ENCODE measurements around the gene C1QL1.

The C1QL1 gene

DNA sequence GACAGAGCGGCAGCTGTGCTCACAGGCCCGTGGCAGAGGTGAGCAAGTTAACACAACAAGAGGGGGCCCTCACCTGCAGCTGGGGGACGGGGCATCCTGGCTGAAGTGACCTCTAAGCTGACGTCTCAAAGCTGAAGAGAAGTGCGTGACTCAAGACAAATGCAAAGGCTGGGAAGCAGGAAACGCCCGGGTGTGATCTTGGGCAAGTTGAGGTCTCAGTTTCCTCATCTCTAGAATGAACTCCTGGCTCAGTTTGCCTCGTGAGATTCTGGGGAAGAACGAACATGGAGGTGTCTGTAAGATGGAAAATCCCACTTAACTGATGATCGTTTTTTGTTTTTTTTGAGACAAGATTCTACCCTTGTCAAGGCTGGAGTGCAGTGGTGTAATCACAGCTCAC, 40.1 kb upstream of the C1QL1 start:
- TF ChIP-seq CTCF (IDR thresholded peaks at IDR 0.05; ENCODE audit: control insufficient read depth, insufficient read depth, low read depth, low read length, missing control alignments): no peak
- H3K4me3 ChIP-seq (ENCODE audit: control insufficient read depth, low read depth, low read length): no peak overlapping the region
- DNase-seq (ENCODE audit: low read depth): no peak

DNA sequence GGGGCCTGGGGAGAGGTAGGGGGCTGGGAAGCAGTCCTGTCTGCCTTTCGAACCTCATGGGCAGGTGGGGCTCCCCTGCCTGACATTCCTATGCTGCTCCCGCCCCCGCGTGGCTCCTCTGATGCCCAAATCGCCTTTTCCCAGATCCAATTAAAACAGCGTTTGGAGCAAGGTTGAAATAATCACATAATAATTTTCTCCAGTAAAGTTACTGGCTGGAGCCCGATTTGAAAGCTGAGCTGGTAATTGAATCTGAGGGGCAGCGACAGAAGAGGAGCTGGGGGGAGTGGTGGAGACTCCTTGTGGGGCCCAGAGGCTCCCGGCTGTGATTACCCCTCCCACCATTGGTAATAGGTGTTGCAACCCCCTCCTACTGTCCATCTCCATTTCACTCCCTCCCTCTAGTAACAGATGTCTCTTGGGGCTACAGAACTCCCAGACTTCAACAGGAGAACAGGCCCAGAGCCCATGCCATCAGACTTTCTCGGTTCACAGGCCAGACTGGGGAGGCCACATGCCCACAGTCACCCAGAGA, 38.9 kb upstream of the C1QL1 start:
- TF ChIP-seq CTCF (IDR thresholded peaks at IDR 0.05; ENCODE audit: control insufficient read depth, insufficient read depth, low read depth, low read length, missing control alignments): peak; percentile 17
- no peak for DNase-seq (ENCODE audit: low read depth)
- no peak overlapping the region for H3K4me3 ChIP-seq (ENCODE audit: control insufficient read depth, low read depth, low read length)

GRCh38 chr17:45005700-45006099, 37.6 kb upstream of the C1QL1 start:
- H3K4me3 ChIP-seq (ENCODE audit: control insufficient read depth, low read depth, low read length): no peak overlapping the region
- TF ChIP-seq CTCF (IDR thresholded peaks at IDR 0.05; ENCODE audit: control insufficient read depth, insufficient read depth, low read depth, low read length, missing control alignments): no peak
- DNase-seq (ENCODE audit: low read depth): no peak

DNA sequence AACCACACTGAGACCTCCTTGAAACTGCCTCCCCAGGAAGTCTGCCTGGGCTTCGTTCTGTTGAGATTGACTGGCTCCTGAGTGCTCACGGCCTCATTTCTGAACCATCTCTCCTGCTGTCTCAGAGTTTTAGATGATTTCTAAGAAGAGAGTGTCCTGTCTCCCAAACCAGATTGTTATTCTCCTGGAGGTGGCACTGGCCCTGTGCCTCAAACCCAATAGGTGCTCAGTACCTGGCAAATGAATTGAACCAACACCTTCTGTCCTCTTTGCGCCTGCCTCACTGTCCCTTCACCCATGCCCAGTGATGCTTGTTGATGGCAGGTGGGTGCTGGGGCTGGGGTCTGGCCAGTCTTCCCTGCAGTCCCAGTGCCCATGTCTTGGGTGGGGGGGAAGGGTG, 36.3 kb upstream of the C1QL1 start:
- H3K4me3 ChIP-seq (ENCODE audit: control insufficient read depth, low read depth, low read length): no peak overlapping the region
- no peak for TF ChIP-seq CTCF (IDR thresholded peaks at IDR 0.05; ENCODE audit: control insufficient read depth, insufficient read depth, low read depth, low read length, missing control alignments)
- DNase-seq (ENCODE audit: low read depth): no peak

- no peak for TF ChIP-seq CTCF (IDR thresholded peaks at IDR 0.05; ENCODE audit: control insufficient read depth, insufficient read depth, low read depth, low read length, missing control alignments)
- no peak overlapping the region for H3K4me3 ChIP-seq (ENCODE audit: control insufficient read depth, low read depth, low read length)
- no peak for DNase-seq (ENCODE audit: low read depth)
These were observed 35.8 kb upstream of the C1QL1 start for GRCh38 chr17:45003877-45004276.

GRCh38 chr17:45001310-45001709, 33.2 kb upstream of the C1QL1 start:
- DNase-seq (ENCODE audit: low read depth): no peak
- no peak for TF ChIP-seq CTCF (IDR thresholded peaks at IDR 0.05; ENCODE audit: control insufficient read depth, insufficient read depth, low read depth, low read length, missing control alignments)
- no peak overlapping the region for H3K4me3 ChIP-seq (ENCODE audit: control insufficient read depth, low read depth, low read length)

- TF ChIP-seq CTCF (IDR thresholded peaks at IDR 0.05; ENCODE audit: control insufficient read depth, insufficient read depth, low read depth, low read length, missing control alignments): no peak
- H3K4me3 ChIP-seq (ENCODE audit: control insufficient read depth, low read depth, low read length): no peak overlapping the region
- no peak for DNase-seq (ENCODE audit: low read depth)
These were observed 31.3 kb upstream of the C1QL1 start for GRCh38 chr17:44999433-44999832.

All from AG09309 (cell line).